ENCODE measurements around the gene RAX. TPM values are rescaled to one million over a fixed set of nuclear protein-coding genes. Genes with fewer than 3 reads are reported as not detected.

Gene RAX
- total RNA-seq, 1 experiment from 2014 or later: 0.37 TPM

DNA sequence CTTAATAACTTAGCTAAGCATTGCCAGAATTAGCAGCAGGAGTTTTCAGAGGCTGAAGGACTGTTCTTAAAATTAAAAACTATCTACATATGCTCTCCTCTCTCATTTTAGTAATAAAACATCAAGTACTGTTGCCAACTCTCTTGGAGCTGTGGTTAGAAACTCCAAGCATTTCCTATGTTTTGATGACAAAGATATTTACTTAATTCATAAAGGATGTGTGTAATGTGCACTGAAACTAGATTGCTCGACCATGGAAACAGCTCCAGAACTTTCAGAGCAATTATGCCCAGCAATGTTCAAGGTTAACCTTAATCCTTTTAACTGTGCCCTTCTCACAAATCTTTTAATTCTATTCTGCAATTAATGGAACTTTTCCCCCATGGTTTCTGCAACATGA, 44.9 kb downstream of the RAX start:
- TF ChIP-seq, protein P1, sequence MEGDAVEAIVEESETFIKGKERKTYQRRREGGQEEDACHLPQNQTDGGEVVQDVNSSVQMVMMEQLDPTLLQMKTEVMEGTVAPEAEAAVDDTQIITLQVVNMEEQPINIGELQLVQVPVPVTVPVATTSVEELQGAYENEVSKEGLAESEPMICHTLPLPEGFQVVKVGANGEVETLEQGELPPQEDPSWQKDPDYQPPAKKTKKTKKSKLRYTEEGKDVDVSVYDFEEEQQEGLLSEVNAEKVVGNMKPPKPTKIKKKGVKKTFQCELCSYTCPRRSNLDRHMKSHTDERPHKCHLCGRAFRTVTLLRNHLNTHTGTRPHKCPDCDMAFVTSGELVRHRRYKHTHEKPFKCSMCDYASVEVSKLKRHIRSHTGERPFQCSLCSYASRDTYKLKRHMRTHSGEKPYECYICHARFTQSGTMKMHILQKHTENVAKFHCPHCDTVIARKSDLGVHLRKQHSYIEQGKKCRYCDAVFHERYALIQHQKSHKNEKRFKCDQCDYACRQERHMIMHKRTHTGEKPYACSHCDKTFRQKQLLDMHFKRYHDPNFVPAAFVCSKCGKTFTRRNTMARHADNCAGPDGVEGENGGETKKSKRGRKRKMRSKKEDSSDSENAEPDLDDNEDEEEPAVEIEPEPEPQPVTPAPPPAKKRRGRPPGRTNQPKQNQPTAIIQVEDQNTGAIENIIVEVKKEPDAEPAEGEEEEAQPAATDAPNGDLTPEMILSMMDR (conservative IDR thresholded peaks at IDR 0.05): no peak
- peaks cover 84% of the 10 kb centered on the region for H3K27me3 Mint-ChIP-seq (ENCODE audit: low read depth)
- no peak overlapping the region for H4K8ac ChIP-seq (replicated peaks; ENCODE audit: insufficient read length, low read depth, low read length)
- H3K9me3 ChIP-seq (ENCODE audit: control insufficient read depth, low read depth, low read length): no peaks in the 10 kb centered on the region
- no peak overlapping the region for H3K4ac ChIP-seq (ENCODE audit: low read depth, low read length)
- H4K5ac ChIP-seq (ENCODE audit: insufficient read length, low read depth, low read length): no peak overlapping the region
- H2BK12ac ChIP-seq (ENCODE audit: insufficient read length, low read depth, low read length): no peak overlapping the region
- H3T11ph ChIP-seq (ENCODE audit: low read length): no peak overlapping the region
- H3K14ac ChIP-seq (ENCODE audit: insufficient read depth, low read length): no peak overlapping the region
- no peak overlapping the region for H2BK20ac ChIP-seq (ENCODE audit: low read depth, low read length, poor library complexity, severe bottlenecking)
- no peaks in the 10 kb centered on the region for H3K79me2 ChIP-seq (ENCODE audit: insufficient read depth, low read length)
- no peak overlapping the region for H3K27ac Mint-ChIP-seq
- H3K4me2 ChIP-seq (ENCODE audit: insufficient read depth, insufficient read length, low read length): no peak overlapping the region
- no peaks in the 10 kb centered on the region for H3K79me1 ChIP-seq (ENCODE audit: insufficient read depth, low read depth, low read length, poor library complexity, severe bottlenecking)
- no peak overlapping the region for H3K4me3 Mint-ChIP-seq
- no peak overlapping the region for H3K27ac ChIP-seq (ENCODE audit: insufficient read length, low read depth, low read length)
- H2AFZ ChIP-seq (ENCODE audit: low read length): no peak overlapping the region
- H4K91ac ChIP-seq (ENCODE audit: insufficient read length, low read depth, low read length): no peak overlapping the region
- DNase-seq: no peak
- no peak overlapping the region for H3K9ac ChIP-seq (ENCODE audit: extremely low read depth, insufficient read length, low read length)
- H3K27me3 ChIP-seq (ENCODE audit: insufficient read depth, low read length): no peaks in the 10 kb centered on the region; the same call in 1 of the 2 replicates
- no peaks in the 10 kb centered on the region for H3K4me1 ChIP-seq (ENCODE audit: insufficient read depth, low read length)
- no peaks in the 10 kb centered on the region for H3K23me2 ChIP-seq (ENCODE audit: insufficient read length, low read depth, low read length, poor library complexity, severe bottlenecking)
- WGBS (ENCODE audit: extremely low coverage, insufficient read length, low lambda C conversion rate): no CpG with 5 or more reads among the region's 1 CpG
- H3K4me1 Mint-ChIP-seq: peaks cover 2% of the 10 kb centered on the region in 2 experiments; a peak in 1 of 4 replicates
- H2AK5ac ChIP-seq (ENCODE audit: insufficient read length, low read length): no peak overlapping the region
- no peak overlapping the region for H3K23ac ChIP-seq (ENCODE audit: insufficient read length, low read depth, low read length)
- H2BK5ac ChIP-seq (ENCODE audit: insufficient read length, low read length): no peak overlapping the region
- H3K9me3 Mint-ChIP-seq: peaks cover 0 to 2% of the 10 kb centered on the region in 2 experiments; a peak in 1 of 5 replicates
- H2BK120ac ChIP-seq (ENCODE audit: low read depth, low read length, poor library complexity, severe bottlenecking): no peak overlapping the region
- no peak overlapping the region for H2BK15ac ChIP-seq (ENCODE audit: low read depth, low read length)
- H3K18ac ChIP-seq (ENCODE audit: insufficient read length, low read depth, low read length): no peak overlapping the region
- H4K20me1 ChIP-seq (ENCODE audit: control insufficient read depth, insufficient read depth, insufficient read length): no peaks in the 10 kb centered on the region
- H3K36me3 Mint-ChIP-seq (ENCODE audit: insufficient read depth in 1 of 3, low read depth in 3 of 3): no peaks in the 10 kb centered on the region
- H3K56ac ChIP-seq (ENCODE audit: insufficient read length, low read depth, low read length): no peak overlapping the region
